ENCODE results near the gene CAPN13.

Gene CAPN13

DNA sequence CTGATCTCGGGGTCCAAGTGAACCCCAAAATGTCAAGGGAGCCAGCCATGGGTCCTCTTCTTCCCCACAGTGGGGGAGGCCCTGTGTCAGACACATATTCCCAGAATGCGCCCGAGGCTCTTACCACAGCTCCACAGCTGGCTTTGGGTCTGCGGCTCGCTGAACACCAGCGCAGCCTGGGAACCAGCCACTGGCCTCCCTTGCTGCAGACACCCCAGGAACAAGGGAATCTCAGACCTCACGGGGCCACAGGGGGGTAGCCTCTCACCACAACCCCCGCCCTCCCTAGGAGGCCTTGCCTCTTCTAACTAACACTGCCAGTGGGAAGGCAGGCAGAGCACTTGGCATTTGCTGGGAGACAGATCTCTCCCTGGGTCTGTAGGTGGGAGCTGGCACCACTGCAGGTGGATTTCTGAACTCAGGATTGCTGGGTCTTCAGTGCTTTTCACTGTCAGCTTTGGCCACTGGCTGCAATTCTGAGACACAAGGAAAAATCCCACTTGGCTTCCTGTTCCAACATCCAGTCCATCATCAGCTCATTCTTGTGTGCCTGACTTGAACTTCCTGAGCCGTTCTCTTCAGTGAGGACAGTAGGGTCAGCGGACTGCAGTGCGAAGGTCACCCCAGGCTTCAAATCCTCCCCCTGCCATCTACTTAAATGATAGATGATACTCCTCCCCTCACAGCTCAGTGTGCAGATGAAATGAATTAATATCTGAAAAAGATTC is 128.7 kb downstream of the CAPN13 start:
- no peak for DNase-seq

DNA sequence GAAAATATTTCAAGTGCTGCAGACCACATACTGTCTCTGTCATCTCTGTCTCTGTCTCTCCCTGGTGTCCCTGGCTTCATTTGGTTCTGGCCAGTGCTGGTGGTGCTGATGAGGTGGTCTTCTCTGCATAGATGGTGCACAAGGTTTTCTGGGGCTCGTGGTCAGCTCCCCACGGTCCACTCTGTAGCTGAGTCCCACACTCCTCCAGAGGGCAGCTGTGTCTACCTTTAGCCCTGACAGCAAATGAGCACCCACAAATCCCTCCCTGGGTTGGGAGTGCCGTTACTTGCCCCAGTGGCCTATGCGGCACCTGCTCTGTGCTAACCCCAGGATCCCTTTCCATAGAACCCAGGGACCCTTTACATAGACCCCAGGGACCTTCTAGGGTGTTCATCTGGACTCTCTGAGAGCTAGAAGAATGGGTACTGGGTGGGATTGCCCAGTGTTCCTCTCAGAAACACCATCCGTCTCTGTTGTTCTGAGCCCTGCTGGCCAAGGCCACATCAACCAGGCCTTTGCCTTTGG is 129.3 kb downstream of the CAPN13 start:
- DNase-seq: no peak

DNA sequence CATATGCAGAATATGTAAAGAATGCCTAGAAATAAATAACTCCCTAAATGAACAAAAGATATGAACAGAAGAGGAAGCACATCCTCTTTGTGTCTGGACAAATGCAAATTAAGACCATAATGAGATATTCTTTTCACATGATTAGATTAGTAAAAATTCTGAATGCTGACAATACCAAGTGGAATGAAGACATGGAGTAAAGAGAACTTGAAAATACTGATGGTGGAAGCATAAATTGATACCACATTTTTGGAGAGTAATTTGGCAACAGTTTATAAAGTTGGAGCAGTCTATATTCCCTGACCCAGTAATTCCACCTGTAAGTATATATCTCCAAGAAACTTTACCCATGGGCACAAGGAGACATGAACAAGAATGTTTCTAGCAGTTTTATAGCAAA is 130.0 kb downstream of the CAPN13 start:
- DNase-seq: no peak

DNA sequence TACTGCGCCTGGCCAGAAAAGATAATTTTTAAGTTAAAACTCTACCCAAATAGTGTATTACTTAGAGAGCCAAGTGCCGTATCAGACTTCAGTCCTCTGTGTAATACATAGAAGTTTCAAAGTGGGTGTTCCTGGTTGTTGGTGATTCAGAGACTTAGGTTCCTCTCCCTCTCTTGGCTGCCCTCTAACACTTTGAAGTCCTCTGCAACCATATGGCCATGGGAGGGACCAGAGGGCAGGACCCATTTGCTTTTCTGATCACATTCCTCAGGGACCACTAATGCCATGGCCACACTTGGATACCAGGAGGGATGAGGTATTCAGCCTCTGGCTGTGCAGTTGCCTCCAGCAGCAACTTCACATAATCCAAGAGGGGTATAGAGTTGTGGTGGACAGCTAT is 131.5 kb downstream of the CAPN13 start:
- DNase-seq: no peak

DNA sequence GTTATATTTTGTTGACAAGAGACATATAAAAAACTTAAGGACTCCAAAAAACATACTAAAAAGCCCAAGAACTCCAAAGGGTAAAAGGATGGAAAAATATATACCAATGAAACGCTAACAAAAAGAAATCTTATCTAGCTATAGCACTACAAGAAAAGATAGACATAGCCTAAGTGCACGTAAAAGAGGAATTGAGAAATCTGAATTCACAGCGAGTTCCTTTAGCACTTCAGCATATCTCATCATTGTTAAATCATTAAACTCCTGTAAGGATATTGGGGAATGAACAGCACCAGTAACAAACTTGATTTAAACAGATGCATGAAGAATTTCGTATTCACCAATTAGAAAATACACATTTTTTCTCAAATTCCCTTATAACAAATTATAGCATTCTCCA is 134.1 kb downstream of the CAPN13 start:
- DNase-seq: no peak
